K562 (cell line): Measurements from ENCODE around the gene SIX1. TPM values are rescaled to one million over a fixed set of nuclear protein-coding genes. Genes with fewer than 3 reads are reported as not detected.

Source experiments
- ATAC-seq: fragments of 200-7000 bp; cut with Tn5 transposase; 3 replicates; pipeline ENCODE4 v1.9.1; 2020; ENCODE audit warnings: moderate library complexity
- Bru-seq: library from RNA; stranded (reverse); fragments of 400-500 nt; gene quantifications from one replicate; lab custom pipeline; 2021; lab: Mats Ljungman, UMichigan
- BruChase-seq, 2 experiments: library from RNA; stranded (reverse); fragments of 400-500 nt; gene quantifications; one replicate each; lab custom pipeline; 2021; lab: Mats Ljungman, UMichigan
- BruUV-seq: library from RNA; stranded (reverse); fragments of 400-500 nt; replicated peaks from 2 replicates; lab custom pipeline; 2021; lab: Mats Ljungman, UMichigan
- CTCF ChIA-PET: fragments of 300-600 bp; formaldehyde crosslinking; extraction: SDS; loops from one replicate; lab custom pipeline; 2021; ENCODE audit warnings: low intra/inter-chr PET ratio; lab: Yijun Ruan, JAX
- POLR2A ChIA-PET: fragments of 300-600, 350-650 bp; sonication (Branson Sonifier 250); formaldehyde crosslinking; extraction: SDS; loops from one replicate; lab custom pipeline; 2021; ENCODE audit warnings: antibody characterized with exemption, inconsistent platforms; lab: Yijun Ruan, JAX
- DNase-seq, 4 experiments: peaks; one replicate each; pipeline versions ENCODE4 v3.0.0 to v3.0.0-alpha.2; 2011 to 2018; ENCODE audit warnings: low spot score in 3 of 4, mixed read lengths in 3 of 4; ENCODE audit errors: extremely low read depth in 1 of 4
- FAIRE-seq: peaks from 2 replicates; lab custom pipeline; 2011; peaks lifted over from hg19 to GRCh38; lab: Jason Lieb, UNC
- H2AFZ ChIP-seq: 2 replicates; pipeline ENCODE4 v1.6.0; 2011; ENCODE audit warnings: low read depth, low read length, control low read depth, inconsistent platforms
- H3K27ac ChIP-seq: fragments of 200-600 bp; 3 replicates; pipeline ENCODE4 v1.8.0; 2011; ENCODE audit warnings: low read depth, mild to moderate bottlenecking, control low read depth, inconsistent platforms, low read length, moderate library complexity, mixed read lengths; ENCODE audit errors: extremely low read depth
- H3K27me3 ChIP-seq, 2 experiments: fragments of 300-600 bp in 1 of 2; 2 replicates in 1 of 2; 3 replicates in 1 of 2; pipeline versions ENCODE4 v1.6.0 to v1.8.0; 2011; ENCODE audit warnings: inconsistent platforms in 2 of 2, low read length in 2 of 2, mild to moderate bottlenecking in 1 of 2, mixed read lengths in 1 of 2, moderate library complexity in 1 of 2; ENCODE audit not compliant: control insufficient read depth in 2 of 2, insufficient read depth in 2 of 2
- H3K36me3 ChIP-seq: fragments of 300-600 bp; 3 replicates; pipeline ENCODE4 v1.8.0; 2011; ENCODE audit warnings: mild to moderate bottlenecking, low read length, inconsistent platforms; ENCODE audit not compliant: control insufficient read depth, insufficient read depth
- H3K4me1 ChIP-seq, 2 experiments: fragments of 200-600 bp in 1 of 2; replicated peaks in 1 of 2; 2 replicates in 1 of 2; 3 replicates in 1 of 2; pipeline versions ENCODE4 v1.5.1 to v1.8.0; 2011; ENCODE audit warnings: inconsistent platforms in 2 of 2, low read length in 2 of 2, mild to moderate bottlenecking in 1 of 2, mixed read lengths in 1 of 2, moderate library complexity in 1 of 2; ENCODE audit not compliant: control insufficient read depth in 2 of 2, insufficient read depth in 2 of 2
- H3K4me2 ChIP-seq: 2 replicates; pipeline ENCODE4 v1.6.1; 2011; ENCODE audit warnings: low read length, control low read depth, inconsistent platforms, mixed read lengths; ENCODE audit not compliant: insufficient read depth
- H3K4me3 ChIP-seq: fragments of 200-600 bp; sonication (generic), shearing (Covaris generic); 2 replicates; pipeline ENCODE4 v1.5.1; 2016; ENCODE audit warnings: control low read depth, inconsistent platforms
- H3K79me2 ChIP-seq: fragments of 200-600 bp; 3 replicates; pipeline ENCODE4 v1.8.0; 2011; ENCODE audit warnings: low read length, inconsistent platforms; ENCODE audit not compliant: control insufficient read depth, insufficient read depth
- H3K9ac ChIP-seq, 2 experiments: 2 replicates each; pipeline versions ENCODE4 v1.6.0 to v1.6.1; 2011; ENCODE audit warnings: low read depth in 2 of 2, low read length in 2 of 2, control low read depth in 1 of 2, inconsistent platforms in 1 of 2, mild to moderate bottlenecking in 1 of 2, mixed read lengths in 1 of 2; ENCODE audit not compliant: insufficient read depth in 1 of 2
- H3K9me1 ChIP-seq: one replicate; pipeline ENCODE4 v1.6.0; 2011; ENCODE audit warnings: inconsistent platforms, mild to moderate bottlenecking, low read length, moderate library complexity; ENCODE audit not compliant: control insufficient read depth, insufficient read depth
- H3K9me3 ChIP-seq: replicated peaks from 2 replicates; pipeline ENCODE4 v1.5.1; 2011; ENCODE audit warnings: low read depth, low read length, inconsistent platforms; ENCODE audit not compliant: control insufficient read depth, insufficient read depth
- H4K20me1 ChIP-seq: replicated peaks from 2 replicates; pipeline ENCODE4 v1.6.1; 2011; ENCODE audit warnings: low read length, inconsistent platforms, mixed read lengths; ENCODE audit not compliant: control insufficient read depth, insufficient read depth
- CAMTA2 ChIP-seq: fragments of 250-450 bp; sonication (Bioruptor Pico); conservative IDR thresholded peaks from 2 replicates; pipeline ENCODE4 v1.5.1; 2022
- CCAR2 ChIP-seq: fragments of 200-400 bp; formaldehyde crosslinking; IDR thresholded peaks from 2 replicates; pipeline ENCODE4 v1.6.1; 2017; ENCODE audit warnings: mild to moderate bottlenecking, low read depth, low read length
- E2F6 ChIP-seq, 2 experiments: IDR thresholded peaks; 2 replicates each; pipeline ENCODE4 v1.6.1; 2011; ENCODE audit warnings: borderline replicate concordance in 1 of 2, control low read depth in 1 of 2, low read depth in 1 of 2, low read length in 1 of 2, mild to moderate bottlenecking in 1 of 2, mixed read lengths in 1 of 2, moderate library complexity in 1 of 2; ENCODE audit not compliant: insufficient read depth in 1 of 2, insufficient read length in 1 of 2, poor library complexity in 1 of 2, severe bottlenecking in 1 of 2; ENCODE audit errors: extremely low read depth in 1 of 2
- PHF8 ChIP-seq: fragments of 200-600 bp; sonication (generic); IDR thresholded peaks from 2 replicates; pipeline ENCODE4 v1.6.1; 2012; ENCODE audit warnings: mixed run types, mild to moderate bottlenecking, inconsistent platforms, low read length, moderate library complexity, borderline replicate concordance
- PKNOX1 ChIP-seq: fragments of 450-650 bp; IDR thresholded peaks from 2 replicates; pipeline ENCODE4 v1.6.1; 2016
- POLR2H ChIP-seq: IDR thresholded peaks from 2 replicates; pipeline ENCODE4 v1.6.1; 2016; ENCODE audit warnings: missing genetic modification characterization, low read depth, mild to moderate bottlenecking, control low read depth, missing compliant biosample characterization, moderate library complexity
- RBM25 ChIP-seq: fragments of 200-400 bp; formaldehyde crosslinking; IDR thresholded peaks from 2 replicates; pipeline ENCODE4 v1.6.1; 2018; ENCODE audit warnings: low read length, low read depth, moderate library complexity; ENCODE audit not compliant: severe bottlenecking
- TFE3 ChIP-seq: fragments of 450-650 bp; formaldehyde crosslinking; IDR thresholded peaks from 2 replicates; pipeline ENCODE4 v1.4.0; 2020; ENCODE audit warnings: mild to moderate bottlenecking, mixed read lengths
- ZEB2 ChIP-seq: fragments of 450-650 bp; IDR thresholded peaks from 2 replicates; pipeline ENCODE4 v1.6.1; 2016
- WGBS: fragments of 100-300 bp; shearing (Covaris generic); methylation state at CpG from one replicate; pipeline ENCODE4 v1.1.6; 2016; ENCODE audit warnings: low coverage, mixed read lengths; ENCODE audit not compliant: insufficient coverage; ENCODE audit errors: missing lambda C conversion rate; 5-methylcytosine and 5-hydroxymethylcytosine counted together
- in situ Hi-C: fragments of 300-500 bp; cut with MboI; formaldehyde crosslinking; loops from 4 replicates; pipeline ENCODE4 v1.15.0; 2018; ENCODE audit warnings: inconsistent platforms, mixed read lengths
- intact Hi-C: fragments of 100-400 bp; cut with micrococcal nuclease; formaldehyde crosslinking; loops from 2 replicates; pipeline ENCODE4 v1.14.2; 2022
- long read RNA-seq, 3 experiments: library from polyadenylated mRNA in 2 of 3; library from RNA in 1 of 3; unstranded in 2 of 3; stranded (forward) in 1 of 3; transcript quantifications; one replicate each; pipeline ENCODE4 v2.0.0, GENCODE V29; 2019 to 2022
- polyA minus RNA-seq, 3 experiments: library from RNA; depleted of rRNA, polyadenylated mRNA; stranded (reverse); fragments of >200 nt; gene quantifications; 2 replicates each; pipeline ENCODE4 v1.2.3, GENCODE V29; 2011
- polyA plus RNA-seq, 8 experiments: library from polyadenylated mRNA; depleted of rRNA in 4 of 8; stranded (reverse) in 5 of 8; unstranded in 3 of 8; fragments of >200 nt; fragmentation: Nextera tagmentation in 2 of 8; fragmentation: Illumina TruSeq in 1 of 8; extraction: Ambion mirVana in 2 of 8; extraction: Trizol in 1 of 8; gene quantifications; 2 replicates each; pipeline versions ENCODE4 v1.2.1 to v1.2.3, GENCODE V29; 2011 to 2014; ENCODE audit warnings: inconsistent platforms in 1 of 8, missing spikeins in 1 of 8
- total RNA-seq, 7 experiments: library from RNA; depleted of rRNA in 6 of 7; stranded (reverse); fragments of >200 nt in 6 of 7; fragmentation: Illumina TruSeq in 2 of 7; extraction: Trizol in 2 of 7; gene quantifications; 2 replicates each; pipeline versions ENCODE4 v1.2.1 to v1.2.3, GENCODE V29; 2011 to 2021; ENCODE audit warnings: low replicate concordance in 1 of 7

The SIX1 gene
- total RNA-seq (2011; cell fraction: chromatin; rRNA removed; ENCODE audit: low replicate concordance): 0.30 and 0.49 TPM in 2 replicates
- 0.33 and 0.39 TPM in 2 replicates for total RNA-seq (2011; cell fraction: nucleolus; rRNA removed)
- 0.44 and 0.84 TPM in 2 replicates for total RNA-seq (2011; cell fraction: nucleoplasm; rRNA removed)
- 0.65 and 0.73 TPM in 2 replicates for total RNA-seq (2014; rRNA removed)
- 0.45 and 0.47 TPM in 2 replicates for total RNA-seq (2014; rRNA removed; fragmentation: Illumina TruSeq; extraction: Trizol)
- 0.45 and 0.80 TPM in 2 replicates for total RNA-seq (2015; rRNA removed; fragmentation: Illumina TruSeq; extraction: Trizol)
- total RNA-seq (2021): 0.49 and 0.76 TPM in 2 replicates
- polyA plus RNA-seq (2011; rRNA removed): 0.40 and 1.1 TPM in 2 replicates
- 0.40 and 0.78 TPM in 2 replicates for polyA plus RNA-seq (2011; cell fraction: cytosol; rRNA removed)
- 0.31 and 1.1 TPM in 2 replicates for polyA plus RNA-seq (2011; cell fraction: nucleus; rRNA removed)
- polyA plus RNA-seq (2012): 0.46 and 0.47 TPM in 2 replicates
- 0.45 and 0.55 TPM in 2 replicates for polyA plus RNA-seq (2014; fragmentation: Illumina TruSeq; extraction: Trizol)
- polyA plus RNA-seq (2014; fragmentation: Nextera tagmentation; extraction: Ambion mirVana): under 1 TPM; 0.28 to 0.30 TPM
- polyA plus RNA-seq (2014; rRNA removed): 0.08 and 0.27 TPM in 2 replicates
- polyA minus RNA-seq (2011; rRNA and poly(A)+ RNA removed): 0.35 and 1.3 TPM in 2 replicates
- polyA minus RNA-seq (2011; cell fraction: cytosol; rRNA and poly(A)+ RNA removed): 0.29 and 2.6 TPM in 2 replicates
- 0.54 and 4.0 TPM in 2 replicates for polyA minus RNA-seq (2011; cell fraction: nucleus; rRNA and poly(A)+ RNA removed)
- Bru-seq, nascent RNA: percentile 41 among the genes with signal in this experiment
- BruChase-seq, experiment 1, labeled RNA remaining after a 2-hour chase: percentile 42 among the genes with signal in this experiment
- percentile 36 among the genes with signal in this experiment for BruChase-seq, experiment 2, labeled RNA remaining after a 6-hour chase
- long read RNA-seq, experiment 1, partial matches to known transcripts: 0 of 1 reads
- long read RNA-seq, experiment 1, other reads (novel, unspliced or antisense): 1 of 1 reads
- long read RNA-seq, experiment 2, partial matches to known transcripts: 0 of 1 reads
- long read RNA-seq, experiment 2, other reads (novel, unspliced or antisense): 1 of 1 reads
- long read RNA-seq, experiment 3, partial matches to known transcripts: 0 of 1 reads
- long read RNA-seq, experiment 3, other reads (novel, unspliced or antisense): 0 of 1 reads

GRCh38 chr14:60648934-60649874 is at the start of gene SIX1:
Gene SIX1 (minus strand): TSS chr14:60649477. CDS start chr14:60649189, 288 bp downstream.
- POLR2A ChIA-PET: no interaction called here
- BruUV-seq: TSS peak; percentile 48
- no peaks in the 10 kb centered on the region for H3K36me3 ChIP-seq
- H3K9ac ChIP-seq: peak within 1 kb of the TSS in 1 of 2 experiments; percentile 64; a peak in 2 of 4 replicates
- peak within 1 kb of the TSS; percentile 65 for H3K4me2 ChIP-seq
- H3K4me1 ChIP-seq: peaks cover 0 to 23% of the 10 kb centered on the region in 2 experiments; a peak in 2 of 5 replicates
- FAIRE-seq (no peak), DNase-seq (peak; percentile 69 to 79 (median 74)), ATAC-seq (peak; percentile 96)
- WGBS: 18% methylated on average over 22 of the region's 79 CpGs
- H2AFZ ChIP-seq: peak within 1 kb of the TSS; percentile 68
- H3K9me1 ChIP-seq: no peaks in the 10 kb centered on the region
- in situ Hi-C loops (no loop called here), intact Hi-C loops (no loop called here)
- no peaks in the 10 kb centered on the region for H4K20me1 ChIP-seq
- no peaks in the 10 kb centered on the region for H3K79me2 ChIP-seq
- H3K27ac ChIP-seq: no peak within 1 kb of the TSS
- H3K4me3 ChIP-seq: peak within 1 kb of the TSS; percentile 32
- H3K27me3 ChIP-seq: peaks cover 0 to 24% of the 10 kb centered on the region in 2 experiments; a peak in 2 of 5 replicates
- no peaks in the 10 kb centered on the region for H3K9me3 ChIP-seq
- CTCF ChIA-PET: no interaction called here
- TF ChIP-seq E2F6 (IDR thresholded peaks at IDR 0.05; ENCODE audit: borderline replicate concordance in 1 of 2, extremely low read depth in 1 of 2, insufficient read depth in 1 of 2, insufficient read length in 1 of 2, low read depth in 1 of 2, low read length in 1 of 2, poor library complexity in 1 of 2, severe bottlenecking in 1 of 2) (peak in 1 of 2 experiments; percentile 22), TFE3 (CRISPR knock-in tag) (no peak), CCAR2 (no peak), CAMTA2 (no peak), PHF8 (peak; percentile 35; the same call in 1 of the 2 replicates), POLR2H (tag) (no peak), ZEB2 (no peak), RBM25 (peak; percentile 45), PKNOX1 (peak; percentile 83)
